ENCODE results near the gene GLIS1. TPM values are rescaled to one million over a fixed set of nuclear protein-coding genes. Genes with fewer than 3 reads are reported as not detected.

GLIS1 gene
- total RNA-seq, 1 experiment from 2014 or later: 0.24 TPM

DNA sequence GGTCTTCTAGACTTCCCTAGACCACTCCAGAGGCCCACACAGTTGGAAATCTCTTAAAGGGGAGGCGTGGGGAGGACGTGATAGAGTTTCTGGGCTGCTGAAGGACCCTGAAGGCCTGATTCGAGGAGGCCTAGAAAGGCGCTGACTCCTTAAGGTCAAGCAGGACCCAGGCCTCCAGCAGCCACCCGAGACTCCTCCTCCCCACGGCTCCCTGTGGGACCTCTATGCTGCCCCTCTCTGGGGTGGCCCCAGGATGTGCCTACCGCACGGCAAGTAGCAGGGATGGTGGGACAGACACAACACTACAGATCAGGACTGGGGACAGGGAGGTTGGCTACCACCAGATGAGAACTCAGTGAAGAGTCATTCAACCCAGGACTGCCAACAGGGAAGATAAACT, 77.5 kb downstream of the GLIS1 start:
- CTCF ChIA-PET: interaction anchor here (1.1 to 1.4 kb wide), 2 partner anchors 21 to 55 kb away, joined by 3 read pairs; no protein-coding TSS in a partner anchor
- no peak overlapping the region for H3K4me3 Mint-ChIP-seq
- no peak for ATAC-seq
- POLR2A ChIA-PET: no interaction called here
- H3K9me3 Mint-ChIP-seq: no peaks in the 10 kb centered on the region
- H3K36me3 Mint-ChIP-seq: no peaks in the 10 kb centered on the region
- no peaks in the 10 kb centered on the region; the same call in 1 of the 2 replicates for H3K27me3 Mint-ChIP-seq (ENCODE audit: low read depth)
- no peak for DNase-seq (ENCODE audit: low spot score)
- TF ChIP-seq FOXK1 (CRISPR knock-in tag; IDR thresholded peaks at IDR 0.05): no peak
- H3K4me1 Mint-ChIP-seq: peaks cover 3% of the 10 kb centered on the region
- H3K27ac Mint-ChIP-seq: no peak overlapping the region

DNA sequence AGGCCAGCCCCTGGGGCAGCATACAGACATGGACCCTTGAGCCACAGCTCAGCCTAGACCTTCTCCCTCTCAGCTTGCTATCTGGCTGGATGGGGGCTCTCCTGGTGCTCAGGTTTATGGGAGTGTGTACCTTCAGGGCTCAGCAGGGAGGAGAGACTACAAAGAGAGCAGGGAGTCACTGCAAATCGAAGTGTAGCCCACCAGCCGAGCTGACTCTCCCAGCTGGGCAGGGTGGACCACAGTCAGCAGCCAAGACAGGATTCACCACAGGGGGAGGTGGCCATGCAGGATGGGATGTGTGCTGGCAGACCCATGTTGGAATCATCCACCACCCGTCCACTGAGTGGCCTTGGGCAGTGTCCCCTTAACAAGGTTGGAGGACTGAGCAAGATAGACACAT, 78.3 kb downstream of the GLIS1 start:
- no peak for ATAC-seq
- Mint-ChIP-seq H3K36me3 (no peaks in the 10 kb centered on the region), H3K27me3 (ENCODE audit: low read depth) (no peaks in the 10 kb centered on the region; the same call in 1 of the 2 replicates), H3K4me1 (peaks cover 3% of the 10 kb centered on the region), H3K9me3 (no peaks in the 10 kb centered on the region), H3K4me3 (no peak overlapping the region), H3K27ac (no peak overlapping the region)
- no peak for DNase-seq (ENCODE audit: low spot score)
- POLR2A ChIA-PET: no interaction called here
- CTCF ChIA-PET: interaction anchor here (0.6 kb wide), 1 partner anchor 265 kb away, joined by 3 read pairs; no protein-coding TSS in a partner anchor
- TF ChIP-seq, protein P1, sequence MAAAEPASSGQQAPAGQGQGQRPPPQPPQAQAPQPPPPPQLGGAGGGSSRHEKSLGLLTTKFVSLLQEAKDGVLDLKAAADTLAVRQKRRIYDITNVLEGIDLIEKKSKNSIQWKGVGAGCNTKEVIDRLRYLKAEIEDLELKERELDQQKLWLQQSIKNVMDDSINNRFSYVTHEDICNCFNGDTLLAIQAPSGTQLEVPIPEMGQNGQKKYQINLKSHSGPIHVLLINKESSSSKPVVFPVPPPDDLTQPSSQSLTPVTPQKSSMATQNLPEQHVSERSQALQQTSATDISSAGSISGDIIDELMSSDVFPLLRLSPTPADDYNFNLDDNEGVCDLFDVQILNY (CRISPR knock-in tag; IDR thresholded peaks at IDR 0.05): no peak
- TF ChIP-seq NFE2L1 (CRISPR knock-in tag; IDR thresholded peaks at IDR 0.05): no peak
- TF ChIP-seq, protein P2, sequence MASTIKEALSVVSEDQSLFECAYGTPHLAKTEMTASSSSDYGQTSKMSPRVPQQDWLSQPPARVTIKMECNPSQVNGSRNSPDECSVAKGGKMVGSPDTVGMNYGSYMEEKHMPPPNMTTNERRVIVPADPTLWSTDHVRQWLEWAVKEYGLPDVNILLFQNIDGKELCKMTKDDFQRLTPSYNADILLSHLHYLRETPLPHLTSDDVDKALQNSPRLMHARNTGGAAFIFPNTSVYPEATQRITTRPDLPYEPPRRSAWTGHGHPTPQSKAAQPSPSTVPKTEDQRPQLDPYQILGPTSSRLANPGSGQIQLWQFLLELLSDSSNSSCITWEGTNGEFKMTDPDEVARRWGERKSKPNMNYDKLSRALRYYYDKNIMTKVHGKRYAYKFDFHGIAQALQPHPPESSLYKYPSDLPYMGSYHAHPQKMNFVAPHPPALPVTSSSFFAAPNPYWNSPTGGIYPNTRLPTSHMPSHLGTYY (CRISPR knock-in tag; IDR thresholded peaks at IDR 0.05): no peak
- TF ChIP-seq SMAD3 (CRISPR knock-in tag; IDR thresholded peaks at IDR 0.05; ENCODE audit: borderline replicate concordance): no peak
- no peak for TF ChIP-seq HMGA2 (CRISPR knock-in tag; IDR thresholded peaks at IDR 0.05)
- TF ChIP-seq E2F1 (CRISPR knock-in tag; IDR thresholded peaks at IDR 0.05): no peak
- TF ChIP-seq RORB (CRISPR knock-in tag; IDR thresholded peaks at IDR 0.05): no peak
- TF ChIP-seq, protein P3, sequence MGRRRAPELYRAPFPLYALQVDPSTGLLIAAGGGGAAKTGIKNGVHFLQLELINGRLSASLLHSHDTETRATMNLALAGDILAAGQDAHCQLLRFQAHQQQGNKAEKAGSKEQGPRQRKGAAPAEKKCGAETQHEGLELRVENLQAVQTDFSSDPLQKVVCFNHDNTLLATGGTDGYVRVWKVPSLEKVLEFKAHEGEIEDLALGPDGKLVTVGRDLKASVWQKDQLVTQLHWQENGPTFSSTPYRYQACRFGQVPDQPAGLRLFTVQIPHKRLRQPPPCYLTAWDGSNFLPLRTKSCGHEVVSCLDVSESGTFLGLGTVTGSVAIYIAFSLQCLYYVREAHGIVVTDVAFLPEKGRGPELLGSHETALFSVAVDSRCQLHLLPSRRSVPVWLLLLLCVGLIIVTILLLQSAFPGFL (CRISPR knock-in tag; IDR thresholded peaks at IDR 0.05; ENCODE audit: borderline replicate concordance): no peak
- no peak for TF ChIP-seq ZNF263 (CRISPR knock-in tag; IDR thresholded peaks at IDR 0.05; ENCODE audit: low read depth)
- no peak for TF ChIP-seq CBFB (CRISPR knock-in tag; IDR thresholded peaks at IDR 0.05; ENCODE audit: low read depth)
- TF ChIP-seq PRRX2 (CRISPR knock-in tag; IDR thresholded peaks at IDR 0.05): no peak
- TF ChIP-seq ZNF671 (CRISPR knock-in tag; IDR thresholded peaks at IDR 0.05): no peak
- no peak for TF ChIP-seq USF2 (CRISPR knock-in tag; IDR thresholded peaks at IDR 0.05)
- TF ChIP-seq IRF2 (CRISPR knock-in tag; IDR thresholded peaks at IDR 0.05; ENCODE audit: borderline replicate concordance, low read depth): no peak
- TF ChIP-seq CREB1 (CRISPR knock-in tag; IDR thresholded peaks at IDR 0.05): no peak
- TF ChIP-seq FOXP4 (CRISPR knock-in tag; IDR thresholded peaks at IDR 0.05): no peak
- no peak for TF ChIP-seq ZNF121 (CRISPR knock-in tag; IDR thresholded peaks at IDR 0.05)
- TF ChIP-seq, protein P4, sequence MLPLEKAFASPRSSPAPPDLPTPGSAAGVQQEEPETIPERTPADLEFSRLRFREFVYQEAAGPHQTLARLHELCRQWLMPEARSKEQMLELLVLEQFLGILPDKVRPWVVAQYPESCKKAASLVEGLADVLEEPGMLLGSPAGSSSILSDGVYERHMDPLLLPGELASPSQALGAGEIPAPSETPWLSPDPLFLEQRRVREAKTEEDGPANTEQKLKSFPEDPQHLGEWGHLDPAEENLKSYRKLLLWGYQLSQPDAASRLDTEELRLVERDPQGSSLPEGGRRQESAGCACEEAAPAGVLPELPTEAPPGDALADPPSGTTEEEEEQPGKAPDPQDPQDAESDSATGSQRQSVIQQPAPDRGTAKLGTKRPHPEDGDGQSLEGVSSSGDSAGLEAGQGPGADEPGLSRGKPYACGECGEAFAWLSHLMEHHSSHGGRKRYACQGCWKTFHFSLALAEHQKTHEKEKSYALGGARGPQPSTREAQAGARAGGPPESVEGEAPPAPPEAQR (CRISPR knock-in tag; IDR thresholded peaks at IDR 0.05): no peak
